GM21360 (cell line): ENCODE results near the gene TRIM32.

Source experiments
- ATAC-seq: cut with Tn5 transposase; IDR thresholded peaks from one replicate; pipeline ENCODE4 v1.9.1; 2021; ENCODE audit warnings: mild to moderate bottlenecking, moderate library complexity; ENCODE audit not compliant: unreplicated experiment

The TRIM32 gene

DNA sequence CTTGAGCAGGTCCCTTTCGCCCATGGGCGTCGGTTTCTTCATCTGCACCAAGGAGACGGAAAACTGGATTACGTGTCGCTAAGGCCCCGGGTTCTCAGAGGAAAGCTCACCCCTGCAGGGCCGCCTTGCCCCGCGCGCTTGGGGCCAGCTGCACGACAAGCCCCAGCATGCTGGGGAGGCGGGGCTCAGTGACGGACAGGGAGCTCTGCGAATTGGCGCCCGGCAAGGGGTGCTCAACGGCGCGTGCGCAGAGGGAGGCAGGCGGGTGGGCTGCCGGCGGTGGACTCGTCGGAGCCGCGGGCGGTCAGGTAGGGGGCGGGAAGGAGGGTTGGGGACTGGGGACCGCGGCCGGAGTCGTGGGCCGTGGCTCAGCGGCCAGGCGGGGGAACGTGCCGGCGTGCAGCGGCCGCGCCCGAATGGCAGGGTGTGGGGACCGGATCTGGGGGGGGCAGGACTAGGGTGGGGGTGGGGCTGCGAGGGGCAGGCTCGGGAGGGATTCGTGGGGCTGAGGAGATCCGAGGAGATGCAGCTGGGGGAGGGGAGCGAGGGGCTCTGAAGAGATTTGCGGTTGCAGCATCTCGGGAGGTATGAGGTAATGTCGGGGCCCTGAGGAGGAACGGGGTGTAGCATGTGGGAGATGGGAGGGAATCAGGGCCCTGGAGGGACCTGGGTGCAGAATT lies at the start of gene TRIM32:
TRIM32 (plus strand) TSS at position 232 of the 680 bp plus-strand sequence. CDS start 10,438 bp downstream, outside the sequence.
- ATAC-seq = peak; percentile 98

- ATAC-seq = no peak
Measured at GRCh38 chr9:116639251-116639741, 47.8 kb upstream of the TRIM32 start.

GRCh38 chr9:116641292-116642059 lies 45.6 kb upstream of the TRIM32 start:
- no peak for ATAC-seq

DNA sequence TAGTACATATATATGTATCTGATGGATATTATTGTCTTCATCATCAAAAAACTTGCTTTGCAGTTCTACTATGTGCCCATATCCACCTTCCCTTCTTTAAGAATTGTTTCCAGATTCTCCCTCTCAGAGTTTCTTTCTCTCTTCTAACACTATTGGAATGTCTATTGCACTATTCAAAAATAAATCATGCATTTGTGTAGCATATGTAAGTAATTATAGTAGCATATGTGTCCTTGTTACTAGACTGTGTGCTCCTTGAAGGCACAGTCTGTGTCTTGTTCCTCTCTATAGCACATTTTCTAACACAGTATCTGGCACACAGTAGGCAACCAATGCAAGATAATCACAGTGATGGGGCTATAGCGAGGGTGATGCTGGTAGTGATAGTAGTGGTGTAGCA lies 43.4 kb upstream of the TRIM32 start:
- no peak for ATAC-seq

DNA sequence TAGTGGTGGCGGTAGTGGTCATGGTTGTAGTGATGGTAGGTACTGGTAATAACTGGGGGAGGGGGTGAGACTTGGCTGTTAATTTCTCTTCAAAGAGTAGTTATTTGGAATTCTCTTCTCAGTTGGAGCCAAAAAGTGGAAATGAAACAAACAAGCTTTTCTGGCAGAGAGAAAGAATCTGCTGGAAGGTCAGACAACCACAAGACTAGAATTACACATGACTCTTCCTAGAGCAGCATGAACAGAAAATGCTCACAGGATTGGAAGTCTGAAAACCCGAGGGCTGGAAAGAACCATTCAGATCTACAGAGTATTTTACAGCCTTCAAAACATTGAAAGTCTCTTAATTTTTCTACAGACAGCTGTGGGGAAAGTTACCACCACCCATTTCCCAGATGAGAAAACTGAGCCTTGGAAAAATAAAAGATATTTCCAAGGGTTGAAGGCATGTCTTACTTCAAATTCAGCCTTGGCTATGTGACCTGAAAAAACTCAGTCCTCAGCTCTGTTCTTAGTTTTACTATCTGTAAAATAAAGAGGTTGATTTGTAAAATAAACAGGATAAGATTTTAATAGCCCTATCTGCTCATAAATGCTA lies 42.9 kb upstream of the TRIM32 start:
- ATAC-seq = no peak

- peak; percentile 54 for ATAC-seq
Measured at GRCh38 chr9:116646661-116647514, 40.2 kb upstream of the TRIM32 start.

DNA sequence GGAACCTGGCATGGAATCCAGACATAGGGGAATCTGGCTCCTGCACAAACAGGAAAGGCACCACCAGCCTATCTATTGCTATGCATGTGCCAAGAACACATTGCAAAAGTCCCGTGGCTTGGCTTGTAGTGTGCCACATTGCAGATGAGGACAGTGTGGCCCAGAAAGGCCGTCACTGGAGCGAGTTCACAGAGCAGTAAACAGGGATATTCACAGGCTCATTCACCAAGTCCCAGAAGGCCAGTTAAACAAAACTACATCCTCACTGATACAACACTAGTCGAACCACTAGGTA lies 39.6 kb upstream of the TRIM32 start:
- ATAC-seq = no peak

GRCh38 chr9:116653348-116654058 lies 33.6 kb upstream of the TRIM32 start:
- no peak for ATAC-seq

- ATAC-seq = no peak
Measured at GRCh38 chr9:116654059-116654355, 33.1 kb upstream of the TRIM32 start.

GRCh38 chr9:116656501-116656971 lies 30.6 kb upstream of the TRIM32 start:
- ATAC-seq = no peak

GRCh38 chr9:116656977-116657376 lies 30.1 kb upstream of the TRIM32 start:
- ATAC-seq = no peak

GRCh38 chr9:116658265-116658664 lies 28.8 kb upstream of the TRIM32 start:
- no peak for ATAC-seq

- ATAC-seq = peak; percentile 77
Measured at GRCh38 chr9:116661037-116661954, 25.8 kb upstream of the TRIM32 start.

GRCh38 chr9:116662646-116663310 lies 24.3 kb upstream of the TRIM32 start:
- no peak for ATAC-seq

DNA sequence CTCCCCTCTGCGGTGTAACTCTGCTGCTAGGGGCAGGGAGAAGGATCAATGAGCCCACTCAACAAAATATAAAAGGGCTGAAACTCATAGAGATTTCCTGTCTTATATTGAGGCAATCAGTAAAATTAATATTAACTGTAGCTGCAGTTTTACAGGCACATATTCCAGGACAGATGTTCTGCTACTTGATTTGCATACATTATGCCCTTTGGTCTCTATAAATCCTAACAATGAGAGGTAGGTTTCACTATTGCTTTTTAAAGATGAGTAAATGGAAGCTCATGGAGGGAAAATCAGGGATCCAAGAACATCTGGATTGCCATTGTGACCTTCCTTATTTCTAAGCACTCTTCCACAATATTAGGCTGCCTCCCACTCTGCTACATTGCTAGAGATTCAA lies 23.5 kb upstream of the TRIM32 start:
- ATAC-seq = no peak

- no peak for ATAC-seq
Measured at GRCh38 chr9:116668970-116669695, 18.0 kb upstream of the TRIM32 start.

GRCh38 chr9:116671605-116672004 lies 15.5 kb upstream of the TRIM32 start:
- no peak for ATAC-seq

- no peak for ATAC-seq
Measured at GRCh38 chr9:116673375-116673774, 13.7 kb upstream of the TRIM32 start.
